ENCODE measurements around the gene ADAMTS8.

ADAMTS8 gene

DNA sequence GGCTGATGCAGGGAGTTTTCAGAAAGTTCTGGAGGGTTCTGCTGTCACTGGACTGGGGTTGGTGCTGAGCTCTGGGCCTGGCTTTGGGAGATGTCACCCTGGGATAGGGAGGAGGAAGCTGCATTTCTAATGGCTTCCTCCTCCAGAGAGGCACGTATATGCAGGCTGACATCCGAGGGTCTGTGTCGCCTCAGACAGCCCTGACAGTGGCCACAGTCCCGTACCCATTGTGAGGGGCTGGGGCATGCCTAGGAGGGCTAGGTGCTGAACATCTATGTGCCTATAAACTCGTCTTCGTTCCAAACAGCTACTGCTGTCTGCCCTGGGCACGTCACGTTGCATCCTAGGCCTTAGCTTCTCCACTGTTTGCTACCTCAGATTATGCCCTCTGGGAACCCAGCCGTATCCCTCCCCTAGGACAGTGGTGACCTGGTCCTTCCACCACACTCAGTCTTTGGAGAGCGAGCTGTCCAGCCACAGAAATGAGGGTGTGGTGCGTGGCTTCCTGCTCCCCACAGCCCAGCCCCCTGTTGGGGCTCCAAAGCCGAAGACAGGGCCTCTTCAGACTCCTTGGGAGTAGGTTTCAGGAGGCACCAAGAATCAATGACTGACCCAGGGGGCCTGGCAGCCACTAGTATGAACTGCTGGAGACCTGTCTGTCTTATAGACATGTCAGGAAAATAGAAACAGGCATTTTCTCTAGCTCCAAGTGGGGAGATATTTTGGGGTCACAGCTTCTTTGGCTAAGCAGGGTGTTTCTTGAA, 46.4 kb upstream of the ADAMTS8 start:
- DNase-seq (ENCODE audit: low spot score): no peak
- TF ChIP-seq, protein P1, sequence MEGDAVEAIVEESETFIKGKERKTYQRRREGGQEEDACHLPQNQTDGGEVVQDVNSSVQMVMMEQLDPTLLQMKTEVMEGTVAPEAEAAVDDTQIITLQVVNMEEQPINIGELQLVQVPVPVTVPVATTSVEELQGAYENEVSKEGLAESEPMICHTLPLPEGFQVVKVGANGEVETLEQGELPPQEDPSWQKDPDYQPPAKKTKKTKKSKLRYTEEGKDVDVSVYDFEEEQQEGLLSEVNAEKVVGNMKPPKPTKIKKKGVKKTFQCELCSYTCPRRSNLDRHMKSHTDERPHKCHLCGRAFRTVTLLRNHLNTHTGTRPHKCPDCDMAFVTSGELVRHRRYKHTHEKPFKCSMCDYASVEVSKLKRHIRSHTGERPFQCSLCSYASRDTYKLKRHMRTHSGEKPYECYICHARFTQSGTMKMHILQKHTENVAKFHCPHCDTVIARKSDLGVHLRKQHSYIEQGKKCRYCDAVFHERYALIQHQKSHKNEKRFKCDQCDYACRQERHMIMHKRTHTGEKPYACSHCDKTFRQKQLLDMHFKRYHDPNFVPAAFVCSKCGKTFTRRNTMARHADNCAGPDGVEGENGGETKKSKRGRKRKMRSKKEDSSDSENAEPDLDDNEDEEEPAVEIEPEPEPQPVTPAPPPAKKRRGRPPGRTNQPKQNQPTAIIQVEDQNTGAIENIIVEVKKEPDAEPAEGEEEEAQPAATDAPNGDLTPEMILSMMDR (conservative IDR thresholded peaks at IDR 0.05; ENCODE audit: low read depth): no peak
- H3K27ac ChIP-seq: no peak overlapping the region
- CTCF ChIA-PET: interaction anchor here (0.6 kb wide), 1 partner anchor 336 kb away, joined by 3 read pairs; no protein-coding TSS in a partner anchor
- POLR2A ChIA-PET (ENCODE audit: low non-redundant PET): no interaction called here

DNA sequence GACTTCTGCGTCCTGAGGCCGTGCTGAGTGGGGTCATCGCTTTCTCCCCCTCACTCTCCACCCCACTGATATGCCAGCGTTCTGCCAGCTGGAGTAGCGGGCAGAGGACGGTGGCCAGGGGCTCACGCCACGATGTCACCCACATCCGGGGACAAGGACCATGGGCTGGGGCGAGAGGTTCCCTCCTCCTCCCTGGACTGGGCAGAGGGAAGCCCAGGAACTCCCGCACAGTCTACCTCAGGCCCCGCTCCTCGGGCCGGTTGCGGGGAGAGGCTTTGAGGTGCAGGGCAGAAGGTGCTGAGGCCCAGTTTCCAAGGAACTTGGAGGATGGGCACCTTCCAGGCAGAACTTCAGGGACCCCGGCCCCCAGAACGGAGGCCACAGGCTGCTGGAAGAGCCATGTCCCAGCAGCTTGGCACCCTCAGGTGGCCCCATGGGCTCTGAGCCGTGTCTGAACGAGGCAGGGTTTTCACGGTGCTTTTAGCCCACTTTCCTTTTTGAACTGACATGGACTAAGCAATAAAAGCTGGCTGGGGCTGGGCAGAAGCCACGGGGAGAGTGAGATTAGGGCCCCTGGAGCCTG, 45.5 kb upstream of the ADAMTS8 start:
- ChIA-PET POLR2A (ENCODE audit: low non-redundant PET) (no interaction called here), CTCF (no interaction called here)
- TF ChIP-seq, protein P1 (conservative IDR thresholded peaks at IDR 0.05; ENCODE audit: low read depth): no peak

GRCh38 chr11:130473056-130473794, 44.8 kb upstream of the ADAMTS8 start:
- TF ChIP-seq, protein P1 (conservative IDR thresholded peaks at IDR 0.05; ENCODE audit: low read depth): no peak

More for the DNA sequence above, 45.5 kb upstream of the ADAMTS8 start:
- DNase-seq (ENCODE audit: low spot score): no peak
- no peak overlapping the region for H3K27ac ChIP-seq

DNA sequence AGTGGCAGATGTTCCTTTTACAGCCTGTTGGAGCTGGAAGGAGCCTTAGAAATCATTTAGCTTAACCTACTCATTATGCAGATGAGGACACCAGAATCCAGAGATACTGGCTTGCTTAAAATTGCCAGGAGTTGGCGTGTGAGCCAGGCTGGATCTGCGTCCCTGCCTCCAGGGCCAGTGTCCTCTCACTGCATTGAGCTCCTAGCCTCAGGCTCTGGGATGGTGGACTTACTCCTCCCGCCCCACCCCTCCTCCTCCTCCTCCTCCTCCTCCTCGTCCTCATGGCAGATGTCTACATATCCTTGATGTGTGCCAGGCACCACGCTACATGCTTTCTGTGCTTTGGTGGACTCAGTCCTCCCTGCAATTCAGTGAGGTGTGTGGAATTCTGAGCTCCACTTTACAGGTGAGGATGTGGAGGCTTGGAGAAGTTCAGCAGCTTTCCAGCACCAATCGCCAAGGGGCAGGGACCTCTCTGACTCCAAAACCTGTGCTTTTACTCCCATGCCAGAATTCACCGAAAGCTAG, 44.1 kb upstream of the ADAMTS8 start:
- POLR2A ChIA-PET (ENCODE audit: low non-redundant PET): no interaction called here

More at GRCh38 chr11:130473056-130473794, 44.8 kb upstream of the ADAMTS8 start:
- CTCF ChIA-PET: no interaction called here
- DNase-seq (ENCODE audit: low spot score): no peak
- H3K27ac ChIP-seq: no peak overlapping the region
- POLR2A ChIA-PET (ENCODE audit: low non-redundant PET): no interaction called here

DNA sequence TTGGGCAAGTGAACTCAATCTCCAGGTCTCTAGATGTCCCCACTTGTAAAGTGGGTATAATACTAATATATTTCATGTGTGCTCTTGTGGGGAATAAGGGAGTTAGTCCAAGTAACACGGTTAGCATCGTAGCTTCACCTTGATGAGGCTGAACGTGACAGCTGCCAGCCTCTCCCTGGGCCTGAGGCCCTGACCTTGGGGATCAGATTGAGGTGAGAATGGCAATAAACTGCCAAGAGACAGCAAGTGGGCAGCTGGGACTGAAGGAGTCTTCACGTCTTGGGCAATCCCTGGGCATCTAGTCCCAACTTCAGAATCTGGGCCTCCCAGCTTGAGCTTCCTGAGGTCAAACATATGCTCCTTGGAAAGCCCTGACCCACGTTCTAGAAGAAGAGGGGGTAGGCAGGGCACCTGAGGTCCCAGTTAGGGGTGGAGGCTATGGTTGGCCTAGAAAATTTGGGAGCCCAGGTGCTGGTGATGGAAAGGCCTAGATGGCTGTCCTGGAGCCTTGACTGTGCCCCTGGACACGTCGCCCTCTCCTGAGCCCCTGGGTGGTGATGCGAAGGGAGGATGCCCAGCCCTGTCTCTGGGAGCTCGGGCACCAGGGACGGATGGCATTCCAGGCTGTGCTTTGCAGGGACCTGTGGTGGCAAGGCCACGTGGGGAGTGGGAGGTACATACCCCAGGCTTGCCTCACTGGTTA, 43.5 kb upstream of the ADAMTS8 start:
- ChIA-PET CTCF (no interaction called here), POLR2A (ENCODE audit: low non-redundant PET) (no interaction called here)
- no peak for DNase-seq (ENCODE audit: low spot score)
- TF ChIP-seq, protein P1 (conservative IDR thresholded peaks at IDR 0.05; ENCODE audit: low read depth): no peak
- no peak overlapping the region for H3K27ac ChIP-seq

More for the DNA sequence above, 44.1 kb upstream of the ADAMTS8 start:
- H3K27ac ChIP-seq: no peak overlapping the region
- TF ChIP-seq, protein P1 (conservative IDR thresholded peaks at IDR 0.05; ENCODE audit: low read depth): no peak
- CTCF ChIA-PET: no interaction called here
- no peak for DNase-seq (ENCODE audit: low spot score)

Measured in RWPE1 (cell line).